GM21515 (cell line): ENCODE data around the gene ZNF785.
A peak's percentile ranks its signal among the peaks of the same experiment; 100 is the strongest.

Experiments used
- ATAC-seq: cut with Tn5 transposase; IDR thresholded peaks from one replicate; pipeline ENCODE4 v1.9.1; 2021; ENCODE audit not compliant: unreplicated experiment

The ZNF785 gene

GRCh38 chr16:30566531-30566930 lies 19.0 kb downstream of the ZNF785 start:
- ATAC-seq: no peak

- ATAC-seq: no peak
These were observed 19.5 kb downstream of the ZNF785 start for GRCh38 chr16:30565984-30566383.

- ATAC-seq: no peak
These were observed 20.0 kb downstream of the ZNF785 start for GRCh38 chr16:30565526-30565925.

- ATAC-seq: no peak
These were observed 23.5 kb downstream of the ZNF785 start for GRCh38 chr16:30562021-30562420.

GRCh38 chr16:30561089-30561816 lies 24.2 kb downstream of the ZNF785 start:
- ATAC-seq: no peak

GRCh38 chr16:30559690-30560089 lies 25.8 kb downstream of the ZNF785 start:
- no peak for ATAC-seq

- no peak for ATAC-seq
These were observed 26.6 kb downstream of the ZNF785 start for GRCh38 chr16:30558789-30559377.

- peak; percentile 86 for ATAC-seq
These were observed 27.3 kb downstream of the ZNF785 start, which contains the start of gene ZNF764 for GRCh38 chr16:30557957-30558788. TSS of gene ZNF764 (minus strand) at chr16:30558374. CDS start at chr16:30558182, 192 bp downstream.

GRCh38 chr16:30557707-30557956 lies 27.9 kb downstream of the ZNF785 start:
- ATAC-seq: no peak

GRCh38 chr16:30556125-30556473 lies 29.4 kb downstream of the ZNF785 start:
- no peak for ATAC-seq

- ATAC-seq: no peak
These were observed 30.0 kb downstream of the ZNF785 start for GRCh38 chr16:30555315-30556124.

GRCh38 chr16:30554557-30555314 lies 30.8 kb downstream of the ZNF785 start:
- ATAC-seq: no peak

GRCh38 chr16:30553393-30553899 lies 32.1 kb downstream of the ZNF785 start:
- ATAC-seq: no peak

GRCh38 chr16:30552956-30553355 lies 32.5 kb downstream of the ZNF785 start:
- no peak for ATAC-seq

- no peak for ATAC-seq
These were observed 33.7 kb downstream of the ZNF785 start for GRCh38 chr16:30551781-30552180.

- no peak for ATAC-seq
These were observed 36.9 kb downstream of the ZNF785 start for GRCh38 chr16:30548416-30549253.

GRCh38 chr16:30546115-30546514 lies 39.4 kb downstream of the ZNF785 start:
- no peak for ATAC-seq

- no peak for ATAC-seq
These were observed 42.4 kb downstream of the ZNF785 start for GRCh38 chr16:30543067-30543466.

GRCh38 chr16:30541502-30542329 lies 43.8 kb downstream of the ZNF785 start:
- no peak for ATAC-seq
